Suprapubic skin (tissue), 4 donors: ENCODE data around the gene ABHD5. TPM values are rescaled to one million over a fixed set of nuclear protein-coding genes. Genes with fewer than 3 reads are reported as not detected.
"Not testable (repeated sequence)": the region's sequence is repeated elsewhere in the genome, so short reads cannot be mapped to it uniquely, and the experiment has no call there.

ENCODE experiments used
- DNase-seq, 2 donors: peaks; one replicate each; pipeline ENCODE4 v3.0.0-alpha.2; 2019; ENCODE audit warnings: low spot score in 2 of 2
- H3K27ac ChIP-seq: fragments of 200-600 bp; sonication (generic); one replicate; pipeline ENCODE4 v1.5.1; 2019
- H3K27me3 ChIP-seq: fragments of 200-600 bp; sonication (generic); one replicate; pipeline ENCODE4 v1.5.1; 2019
- H3K36me3 ChIP-seq: fragments of 200-600 bp; sonication (generic); one replicate; pipeline ENCODE4 v1.5.1; 2019
- H3K4me1 ChIP-seq: fragments of 200-600 bp; sonication (generic); one replicate; pipeline ENCODE4 v1.5.1; 2019
- H3K4me3 ChIP-seq: fragments of 200-600 bp; sonication (generic); one replicate; pipeline ENCODE4 v1.5.1; 2019; ENCODE audit warnings: mild to moderate bottlenecking
- H3K9me3 ChIP-seq: fragments of 200-600 bp; sonication (generic); one replicate; pipeline ENCODE4 v1.5.1; 2019
- EP300 ChIP-seq: sonication (generic); formaldehyde crosslinking; IDR thresholded peaks from one replicate; pipeline ENCODE4 v1.6.1; 2017; ENCODE audit warnings: antibody characterized with exemption
- POLR2A ChIP-seq, 2 donors: fragments of 450-650 bp; IDR thresholded peaks; one replicate each; pipeline ENCODE4 v1.6.1; 2017; ENCODE audit warnings: antibody characterized with exemption in 2 of 2, mild to moderate bottlenecking in 2 of 2, moderate library complexity in 2 of 2
- POLR2AphosphoS5 ChIP-seq, 3 donors: sonication (generic); formaldehyde crosslinking; IDR thresholded peaks; one replicate each; pipeline ENCODE4 v1.6.1; 2017; ENCODE audit warnings: antibody characterized with exemption in 3 of 3
- WGBS: methylation state at CpG from one replicate; pipeline ENCODE4 v1.1.5; 2018; 5-methylcytosine and 5-hydroxymethylcytosine counted together
- total RNA-seq, 4 donors: library from RNA; depleted of rRNA; stranded (reverse); fragments of >200 nt; gene quantifications; one replicate each; pipeline ENCODE4 v1.1.0, GENCODE V29; 2016
- TF ChIP-seq, protein P1 (sequence below), 2 donors: fragments of 200-600 bp in 1 of 2; fragments of 450-650 bp in 1 of 2; sonication (generic) in 1 of 2; IDR thresholded peaks; one replicate each; pipeline ENCODE4 v1.5.1; 2016 to 2019; ENCODE audit warnings: antibody characterized with exemption in 2 of 2, mild to moderate bottlenecking in 1 of 2, moderate library complexity in 1 of 2

The ABHD5 gene
- total RNA-seq, 4 donors from 2014 or later: 62.7 to 130 (median 88.3) TPM

- DNase-seq: no peak
Observed at GRCh38 chr3:43648957-43649356, 41.8 kb upstream of the ABHD5 start.

GRCh38 chr3:43649365-43649968 lies 41.3 kb upstream of the ABHD5 start:
- 53% methylated on average over 6 of the region's 6 CpGs for WGBS
- H3K27me3 ChIP-seq: no peaks in the 10 kb centered on the region
- no peaks in the 10 kb centered on the region for H3K9me3 ChIP-seq
- H3K27ac ChIP-seq: no peak overlapping the region
- DNase-seq: no peak
- no peaks in the 10 kb centered on the region for H3K4me1 ChIP-seq
- TF ChIP-seq, protein P1, sequence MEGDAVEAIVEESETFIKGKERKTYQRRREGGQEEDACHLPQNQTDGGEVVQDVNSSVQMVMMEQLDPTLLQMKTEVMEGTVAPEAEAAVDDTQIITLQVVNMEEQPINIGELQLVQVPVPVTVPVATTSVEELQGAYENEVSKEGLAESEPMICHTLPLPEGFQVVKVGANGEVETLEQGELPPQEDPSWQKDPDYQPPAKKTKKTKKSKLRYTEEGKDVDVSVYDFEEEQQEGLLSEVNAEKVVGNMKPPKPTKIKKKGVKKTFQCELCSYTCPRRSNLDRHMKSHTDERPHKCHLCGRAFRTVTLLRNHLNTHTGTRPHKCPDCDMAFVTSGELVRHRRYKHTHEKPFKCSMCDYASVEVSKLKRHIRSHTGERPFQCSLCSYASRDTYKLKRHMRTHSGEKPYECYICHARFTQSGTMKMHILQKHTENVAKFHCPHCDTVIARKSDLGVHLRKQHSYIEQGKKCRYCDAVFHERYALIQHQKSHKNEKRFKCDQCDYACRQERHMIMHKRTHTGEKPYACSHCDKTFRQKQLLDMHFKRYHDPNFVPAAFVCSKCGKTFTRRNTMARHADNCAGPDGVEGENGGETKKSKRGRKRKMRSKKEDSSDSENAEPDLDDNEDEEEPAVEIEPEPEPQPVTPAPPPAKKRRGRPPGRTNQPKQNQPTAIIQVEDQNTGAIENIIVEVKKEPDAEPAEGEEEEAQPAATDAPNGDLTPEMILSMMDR (IDR thresholded peaks at IDR 0.05): no peak
- TF ChIP-seq EP300 (no peak), POLR2AphosphoS5 (IDR thresholded peaks at IDR 0.05) (no peak), POLR2A (IDR thresholded peaks at IDR 0.05) (no peak)
- H3K4me3 ChIP-seq: no peak overlapping the region
- no peaks in the 10 kb centered on the region for H3K36me3 ChIP-seq

More at GRCh38 chr3:43648957-43649356, 41.8 kb upstream of the ABHD5 start:
- WGBS: 88% methylated on average over 3 of the region's 3 CpGs
- TF ChIP-seq EP300 (no peak), POLR2AphosphoS5 (IDR thresholded peaks at IDR 0.05) (no peak)
- Histone ChIP-seq H3K27me3 (no peaks in the 10 kb centered on the region), H3K4me1 (no peaks in the 10 kb centered on the region), H3K9me3 (no peaks in the 10 kb centered on the region), H3K4me3 (no peak overlapping the region), H3K27ac (no peak overlapping the region), H3K36me3 (no peaks in the 10 kb centered on the region)

- Histone ChIP-seq H3K27ac (no peak overlapping the region), H3K4me1 (no peaks in the 10 kb centered on the region), H3K27me3 (no peaks in the 10 kb centered on the region), H3K4me3 (no peak overlapping the region), H3K9me3 (no peaks in the 10 kb centered on the region), H3K36me3 (no peaks in the 10 kb centered on the region)
- DNase-seq: no peak
- WGBS: 57% methylated on average over 1 of the region's 1 CpG
- no peak for TF ChIP-seq POLR2AphosphoS5 (IDR thresholded peaks at IDR 0.05)
- TF ChIP-seq, protein P1 (IDR thresholded peaks at IDR 0.05): no peak
- no peak for TF ChIP-seq POLR2A (IDR thresholded peaks at IDR 0.05)
- no peak for TF ChIP-seq EP300
Observed at GRCh38 chr3:43650345-43650744, 40.4 kb upstream of the ABHD5 start.

GRCh38 chr3:43656390-43656789 lies 34.3 kb upstream of the ABHD5 start:
- WGBS: 100% methylated on average over 1 of the region's 22 CpGs
- H3K9me3 ChIP-seq, H3K27ac ChIP-seq, H3K4me3 ChIP-seq, DNase-seq, H3K27me3 ChIP-seq, H3K4me1 ChIP-seq, H3K36me3 ChIP-seq: not testable (repeated sequence)

DNA sequence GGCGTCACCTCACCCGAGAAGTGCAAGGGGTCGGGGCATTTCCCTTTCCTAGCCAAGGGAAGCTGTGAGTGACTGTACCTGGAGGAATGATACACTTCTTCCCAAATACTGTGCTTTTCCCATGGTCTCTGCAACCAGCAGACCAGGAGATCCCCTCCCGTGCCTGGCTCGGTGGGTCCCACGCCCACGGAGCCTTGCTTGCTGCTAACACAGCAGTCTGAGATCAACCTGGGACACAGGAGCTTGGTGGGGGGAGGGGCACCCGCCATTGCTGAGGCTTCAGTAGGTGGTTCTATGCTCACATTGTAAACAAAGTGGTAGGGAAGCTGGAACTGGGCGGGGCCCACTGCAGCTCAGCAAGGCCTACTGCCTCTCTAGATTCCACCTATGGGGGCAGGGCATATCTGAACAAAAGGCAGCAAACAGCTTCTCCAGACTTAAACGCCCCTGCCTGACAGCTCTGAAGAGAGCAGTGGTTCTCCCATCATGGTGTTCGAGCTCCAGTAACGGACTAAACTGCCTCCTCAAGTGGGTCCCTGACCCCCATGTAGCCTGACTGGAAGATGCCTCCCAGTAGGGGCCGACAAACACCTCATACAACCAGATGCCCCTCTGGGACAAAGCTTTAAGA lies 31.4 kb upstream of the ABHD5 start:
- no peak for DNase-seq
- WGBS: 87% methylated on average over 13 of the region's 13 CpGs

GRCh38 chr3:43661376-43661775 lies 29.4 kb upstream of the ABHD5 start:
- not testable (repeated sequence) for H3K27ac ChIP-seq, H3K4me1 ChIP-seq, H3K9me3 ChIP-seq, DNase-seq, H3K36me3 ChIP-seq, H3K4me3 ChIP-seq, H3K27me3 ChIP-seq
- 96% methylated on average over 1 of the region's 1 CpG for WGBS

More for the DNA sequence above, 31.4 kb upstream of the ABHD5 start:
- no peaks in the 10 kb centered on the region for H3K36me3 ChIP-seq
- H3K4me1 ChIP-seq: no peaks in the 10 kb centered on the region
- no peak overlapping the region for H3K4me3 ChIP-seq
- TF ChIP-seq POLR2AphosphoS5 (IDR thresholded peaks at IDR 0.05) (no peak), EP300 (no peak), POLR2A (IDR thresholded peaks at IDR 0.05) (no peak)
- TF ChIP-seq, protein P1 (IDR thresholded peaks at IDR 0.05): no peak
- H3K27ac ChIP-seq: no peak overlapping the region
- no peaks in the 10 kb centered on the region for H3K9me3 ChIP-seq
- no peaks in the 10 kb centered on the region for H3K27me3 ChIP-seq

GRCh38 chr3:43665011-43665410 lies 25.7 kb upstream of the ABHD5 start:
- 96% methylated on average over 3 of the region's 3 CpGs for WGBS
- not testable (repeated sequence) for H3K36me3 ChIP-seq, H3K27me3 ChIP-seq, H3K4me3 ChIP-seq, H3K4me1 ChIP-seq, H3K27ac ChIP-seq, DNase-seq, H3K9me3 ChIP-seq
